Neural cell (in vitro differentiated cells): Measurements from ENCODE around the gene NUP210L. TPM values are rescaled to one million over a fixed set of nuclear protein-coding genes. Genes with fewer than 3 reads are reported as not detected.

ENCODE experiments used
- H2AFZ ChIP-seq: fragments of 200-600, 300-800 bp; sonication (generic), shearing (Covaris generic); 2 replicates; pipeline ENCODE4 v1.6.0; 2014; ENCODE audit warnings: low read depth, mild to moderate bottlenecking, antibody characterized with exemption, low read length, moderate library complexity
- H3F3A ChIP-seq: fragments of 200-600 bp; shearing (Covaris generic); 2 replicates; pipeline ENCODE4 v1.6.1; 2016; ENCODE audit warnings: mild to moderate bottlenecking, moderate library complexity, mixed read lengths, antibody characterized with exemption, low read length; ENCODE audit not compliant: insufficient read depth, poor library complexity, severe bottlenecking
- H3K27ac ChIP-seq: fragments of 200-600, 300-800 bp; sonication (generic), shearing (Covaris generic); 2 replicates; pipeline ENCODE4 v1.5.1; 2014; ENCODE audit warnings: mild to moderate bottlenecking, low read length, moderate library complexity
- H3K27me3 ChIP-seq: fragments of 300-800, 200-600 bp; sonication (generic), shearing (Covaris generic); 2 replicates; pipeline ENCODE4 v1.6.0; 2014; ENCODE audit warnings: mild to moderate bottlenecking, low read depth, low read length, moderate library complexity; ENCODE audit not compliant: insufficient read depth
- H3K36me3 ChIP-seq: fragments of 300-800, 200-600 bp; sonication (generic), shearing (Covaris generic); 2 replicates; pipeline ENCODE4 v1.5.1; 2014; ENCODE audit warnings: mild to moderate bottlenecking, antibody characterized with exemption, low read length, moderate library complexity; ENCODE audit not compliant: insufficient read depth
- H3K4me2 ChIP-seq: fragments of 300-800, 200-600 bp; sonication (generic), shearing (Covaris generic); 2 replicates; pipeline ENCODE4 v1.6.0; 2014; ENCODE audit warnings: mild to moderate bottlenecking, low read length
- H3K4me3 ChIP-seq: fragments of 300-800, 200-600 bp; sonication (generic), shearing (Covaris generic); 2 replicates; pipeline ENCODE4 v1.5.1; 2014; ENCODE audit warnings: mild to moderate bottlenecking, low read length, moderate library complexity
- H3K79me2 ChIP-seq: fragments of 200-600 bp; shearing (Covaris generic); replicated peaks from 2 replicates; pipeline ENCODE4 v1.6.0; 2014; ENCODE audit warnings: mild to moderate bottlenecking, low read length, moderate library complexity; ENCODE audit not compliant: insufficient read depth
- H3K9ac ChIP-seq: fragments of 300-800, 200-600 bp; sonication (generic), shearing (Covaris generic); 2 replicates; pipeline ENCODE4 v1.6.1; 2016; ENCODE audit warnings: mild to moderate bottlenecking, low read length, mixed read lengths
- H3K9me2 ChIP-seq: fragments of 200-600 bp; shearing (Covaris generic); 2 replicates; pipeline ENCODE4 v1.6.1; 2016; ENCODE audit warnings: mild to moderate bottlenecking, low read length, mixed read lengths; ENCODE audit not compliant: insufficient read depth
- H3K9me3 ChIP-seq: fragments of 200-600, 300-800 bp; sonication (generic), shearing (Covaris generic); 2 replicates; pipeline ENCODE4 v1.6.1; 2016; ENCODE audit warnings: mild to moderate bottlenecking, mixed run types, low read length, moderate library complexity, mixed read lengths
- H4K20me1 ChIP-seq: fragments of 200-600 bp; shearing (Covaris generic); 2 replicates; pipeline ENCODE4 v1.6.1; 2016; ENCODE audit warnings: mild to moderate bottlenecking, mixed run types; ENCODE audit not compliant: insufficient read depth
- EP300 ChIP-seq: fragments of 450-650 bp; conservative IDR thresholded peaks from 2 replicates; pipeline ENCODE4 v1.6.1; 2014; ENCODE audit warnings: antibody characterized with exemption, mild to moderate bottlenecking, moderate library complexity; ENCODE audit not compliant: poor library complexity, severe bottlenecking
- EZH2 ChIP-seq: fragments of 200-600, 300-800 bp; shearing (Covaris generic), sonication (generic); IDR thresholded peaks from 2 replicates; pipeline ENCODE4 v1.6.1; 2014; ENCODE audit warnings: antibody characterized with exemption, low read length, borderline replicate concordance, mild to moderate bottlenecking; ENCODE audit not compliant: insufficient read depth, poor library complexity, severe bottlenecking
- MXI1 ChIP-seq: fragments of 450-650 bp; conservative IDR thresholded peaks from 2 replicates; pipeline ENCODE4 v1.6.1; 2014; ENCODE audit warnings: antibody characterized with exemption, mild to moderate bottlenecking; ENCODE audit not compliant: poor library complexity, severe bottlenecking
- POLR2AphosphoS5 ChIP-seq: IDR thresholded peaks from 2 replicates; pipeline ENCODE4 v1.6.1; 2012
- RAD21 ChIP-seq: fragments of 450-650 bp; conservative IDR thresholded peaks from 2 replicates; pipeline ENCODE4 v1.6.1; 2014; ENCODE audit warnings: antibody characterized with exemption, mild to moderate bottlenecking, moderate library complexity
- SMC3 ChIP-seq: fragments of 450-650 bp; conservative IDR thresholded peaks from 2 replicates; pipeline ENCODE4 v1.6.1; 2014; ENCODE audit warnings: antibody characterized with exemption, mild to moderate bottlenecking, moderate library complexity; ENCODE audit not compliant: poor library complexity
- TAF1 ChIP-seq: IDR thresholded peaks from 2 replicates; pipeline ENCODE4 v1.6.1; 2012; ENCODE audit warnings: low read depth
- polyA plus RNA-seq: library from polyadenylated mRNA; depleted of rRNA; stranded (reverse); fragments of >200 nt; gene quantifications from 2 replicates; pipeline ENCODE4 v1.2.3, GENCODE V29; 2014
- TF ChIP-seq, protein P1 (sequence below): fragments of 450-650 bp; IDR thresholded peaks from 2 replicates; pipeline ENCODE4 v1.5.1; 2014; ENCODE audit warnings: antibody characterized with exemption, mild to moderate bottlenecking, moderate library complexity; ENCODE audit not compliant: poor library complexity, severe bottlenecking
- TF ChIP-seq, protein P2 (sequence below): IDR thresholded peaks from 2 replicates; pipeline ENCODE4 v1.6.1; 2012; ENCODE audit warnings: borderline replicate concordance

Gene NUP210L
- polyA plus RNA-seq, 1 donor from 2014 or later = 0.09 TPM

DNA sequence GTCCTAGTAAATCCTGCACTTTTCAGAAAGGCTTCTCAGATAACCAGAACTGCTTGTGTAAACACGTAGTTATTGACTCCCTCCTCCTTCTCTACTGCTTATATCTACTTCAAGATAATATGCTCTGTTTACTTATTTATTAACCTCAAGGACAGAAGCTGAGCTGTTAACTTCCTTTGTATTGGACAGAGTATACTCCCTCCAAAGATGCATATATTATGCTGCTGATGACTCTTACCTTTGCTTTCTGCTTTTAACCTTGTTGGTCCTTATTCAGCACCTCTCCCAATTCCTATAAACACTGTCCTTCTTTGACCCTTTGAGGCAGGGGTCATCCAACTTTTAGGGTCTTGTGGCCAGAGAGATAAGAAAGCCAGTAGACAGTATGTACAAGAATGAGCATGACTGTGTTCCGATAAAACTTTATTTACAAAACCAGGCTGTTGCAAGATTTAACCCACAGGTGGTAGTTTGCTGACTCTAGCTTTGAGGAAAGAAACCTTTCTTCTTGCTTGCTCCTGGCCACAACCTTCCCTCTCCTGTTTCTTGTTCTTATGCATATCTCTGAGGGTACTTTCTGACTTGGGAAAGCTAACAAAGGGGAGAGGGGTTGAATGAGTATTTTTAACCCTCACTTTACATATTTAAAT is 32.1 kb upstream of the NUP210L start:
- Histone ChIP-seq H3K4me3 (no peak overlapping the region), H3K4me2 (no peak overlapping the region), H4K20me1 (no peaks in the 10 kb centered on the region), H3K79me2 (peaks cover 7% of the 10 kb centered on the region), H3K9ac (no peak overlapping the region), H3K9me3 (no peaks in the 10 kb centered on the region), H2AFZ (no peak overlapping the region), H3K36me3 (no peaks in the 10 kb centered on the region), H3K9me2 (no peaks in the 10 kb centered on the region), H3K27me3 (no peaks in the 10 kb centered on the region), H3K27ac (no peak overlapping the region), H3F3A (no peaks in the 10 kb centered on the region)
- no peak for TF ChIP-seq EP300
- TF ChIP-seq RAD21 = no peak
- TF ChIP-seq MXI1 = no peak
- TF ChIP-seq TAF1 = no peak
- TF ChIP-seq, protein P1, sequence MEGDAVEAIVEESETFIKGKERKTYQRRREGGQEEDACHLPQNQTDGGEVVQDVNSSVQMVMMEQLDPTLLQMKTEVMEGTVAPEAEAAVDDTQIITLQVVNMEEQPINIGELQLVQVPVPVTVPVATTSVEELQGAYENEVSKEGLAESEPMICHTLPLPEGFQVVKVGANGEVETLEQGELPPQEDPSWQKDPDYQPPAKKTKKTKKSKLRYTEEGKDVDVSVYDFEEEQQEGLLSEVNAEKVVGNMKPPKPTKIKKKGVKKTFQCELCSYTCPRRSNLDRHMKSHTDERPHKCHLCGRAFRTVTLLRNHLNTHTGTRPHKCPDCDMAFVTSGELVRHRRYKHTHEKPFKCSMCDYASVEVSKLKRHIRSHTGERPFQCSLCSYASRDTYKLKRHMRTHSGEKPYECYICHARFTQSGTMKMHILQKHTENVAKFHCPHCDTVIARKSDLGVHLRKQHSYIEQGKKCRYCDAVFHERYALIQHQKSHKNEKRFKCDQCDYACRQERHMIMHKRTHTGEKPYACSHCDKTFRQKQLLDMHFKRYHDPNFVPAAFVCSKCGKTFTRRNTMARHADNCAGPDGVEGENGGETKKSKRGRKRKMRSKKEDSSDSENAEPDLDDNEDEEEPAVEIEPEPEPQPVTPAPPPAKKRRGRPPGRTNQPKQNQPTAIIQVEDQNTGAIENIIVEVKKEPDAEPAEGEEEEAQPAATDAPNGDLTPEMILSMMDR = no peak
- TF ChIP-seq, protein P2, sequence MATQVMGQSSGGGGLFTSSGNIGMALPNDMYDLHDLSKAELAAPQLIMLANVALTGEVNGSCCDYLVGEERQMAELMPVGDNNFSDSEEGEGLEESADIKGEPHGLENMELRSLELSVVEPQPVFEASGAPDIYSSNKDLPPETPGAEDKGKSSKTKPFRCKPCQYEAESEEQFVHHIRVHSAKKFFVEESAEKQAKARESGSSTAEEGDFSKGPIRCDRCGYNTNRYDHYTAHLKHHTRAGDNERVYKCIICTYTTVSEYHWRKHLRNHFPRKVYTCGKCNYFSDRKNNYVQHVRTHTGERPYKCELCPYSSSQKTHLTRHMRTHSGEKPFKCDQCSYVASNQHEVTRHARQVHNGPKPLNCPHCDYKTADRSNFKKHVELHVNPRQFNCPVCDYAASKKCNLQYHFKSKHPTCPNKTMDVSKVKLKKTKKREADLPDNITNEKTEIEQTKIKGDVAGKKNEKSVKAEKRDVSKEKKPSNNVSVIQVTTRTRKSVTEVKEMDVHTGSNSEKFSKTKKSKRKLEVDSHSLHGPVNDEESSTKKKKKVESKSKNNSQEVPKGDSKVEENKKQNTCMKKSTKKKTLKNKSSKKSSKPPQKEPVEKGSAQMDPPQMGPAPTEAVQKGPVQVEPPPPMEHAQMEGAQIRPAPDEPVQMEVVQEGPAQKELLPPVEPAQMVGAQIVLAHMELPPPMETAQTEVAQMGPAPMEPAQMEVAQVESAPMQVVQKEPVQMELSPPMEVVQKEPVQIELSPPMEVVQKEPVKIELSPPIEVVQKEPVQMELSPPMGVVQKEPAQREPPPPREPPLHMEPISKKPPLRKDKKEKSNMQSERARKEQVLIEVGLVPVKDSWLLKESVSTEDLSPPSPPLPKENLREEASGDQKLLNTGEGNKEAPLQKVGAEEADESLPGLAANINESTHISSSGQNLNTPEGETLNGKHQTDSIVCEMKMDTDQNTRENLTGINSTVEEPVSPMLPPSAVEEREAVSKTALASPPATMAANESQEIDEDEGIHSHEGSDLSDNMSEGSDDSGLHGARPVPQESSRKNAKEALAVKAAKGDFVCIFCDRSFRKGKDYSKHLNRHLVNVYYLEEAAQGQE = no peak
- TF ChIP-seq SMC3 = no peak
- no peak for TF ChIP-seq EZH2
- TF ChIP-seq POLR2AphosphoS5 = no peak

DNA sequence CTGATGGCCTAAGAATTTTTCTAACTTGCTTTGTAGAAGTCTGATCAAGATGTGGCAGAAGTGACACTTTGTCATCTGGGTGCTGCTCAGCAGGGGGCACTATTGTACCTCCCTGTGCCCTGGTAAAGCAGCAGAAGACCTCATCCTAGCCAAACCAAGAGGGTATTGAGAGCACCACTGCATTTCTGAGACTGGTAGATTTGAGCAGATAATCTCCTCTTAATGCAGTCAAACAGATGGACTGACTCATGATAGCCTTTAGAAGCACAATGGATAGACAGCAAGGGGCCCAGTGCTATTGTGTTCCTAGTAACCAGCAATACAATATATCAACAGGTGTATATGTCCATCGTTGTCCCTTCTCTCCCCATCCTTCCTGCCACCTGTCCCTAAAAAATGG is 31.3 kb upstream of the NUP210L start:
- no peaks in the 10 kb centered on the region for H3K9me2 ChIP-seq
- no peaks in the 10 kb centered on the region for H4K20me1 ChIP-seq
- no peak overlapping the region for H3K4me2 ChIP-seq
- H3F3A ChIP-seq = no peaks in the 10 kb centered on the region
- no peak overlapping the region for H3K4me3 ChIP-seq
- no peak overlapping the region for H3K9ac ChIP-seq
- H3K9me3 ChIP-seq = no peaks in the 10 kb centered on the region
- no peaks in the 10 kb centered on the region for H3K27me3 ChIP-seq
- H3K36me3 ChIP-seq = no peaks in the 10 kb centered on the region
- TF ChIP-seq EZH2 = no peak
- TF ChIP-seq MXI1 = no peak
- no peak for TF ChIP-seq TAF1
- no peak for TF ChIP-seq POLR2AphosphoS5
- peak; percentile 18 for TF ChIP-seq RAD21
- TF ChIP-seq EP300 = no peak
- TF ChIP-seq, protein P1 = peak; percentile 38
- TF ChIP-seq SMC3 = no peak
- TF ChIP-seq, protein P2 = no peak
- no peak overlapping the region for H3K27ac ChIP-seq
- peaks cover 15% of the 10 kb centered on the region for H3K79me2 ChIP-seq
- H2AFZ ChIP-seq = no peak overlapping the region
